Suprapubic skin (tissue), 3 donors: ENCODE data around the gene UFSP2.

Experiments used
- CTCF ChIP-seq, 2 donors: fragments of 200-600 bp in 1 of 2; fragments of 450-650 bp in 1 of 2; sonication (generic) in 1 of 2; IDR thresholded peaks; one replicate each; pipeline ENCODE4 v1.5.1; 2016 to 2019; ENCODE audit warnings: antibody characterized with exemption in 2 of 2, mild to moderate bottlenecking in 1 of 2, moderate library complexity in 1 of 2
- EP300 ChIP-seq: sonication (generic); formaldehyde crosslinking; IDR thresholded peaks from one replicate; pipeline ENCODE4 v1.6.1; 2017; ENCODE audit warnings: antibody characterized with exemption
- POLR2A ChIP-seq, 2 donors: fragments of 450-650 bp; IDR thresholded peaks; one replicate each; pipeline ENCODE4 v1.6.1; 2017; ENCODE audit warnings: antibody characterized with exemption in 2 of 2, mild to moderate bottlenecking in 2 of 2, moderate library complexity in 2 of 2

GRCh38 chr4:185464887-185465286 lies 39.1 kb upstream of the UFSP2 start:
- TF ChIP-seq POLR2A (IDR thresholded peaks at IDR 0.05): no peak
- TF ChIP-seq CTCF (IDR thresholded peaks at IDR 0.05): no peak
- no peak for TF ChIP-seq EP300
